ENCODE results near the gene ESYT3. TPM values are rescaled to one million over a fixed set of nuclear protein-coding genes. Genes with fewer than 3 reads are reported as not detected.

ESYT3 gene
- total and polyA plus RNA-seq, 9 of the 15 experiments (the other 6 are each of a cell fraction or from before 2014, with no cell fraction given), result not detected

- ATAC-seq (no peak), DNase-seq (ENCODE audit: extremely low read depth in 1 of 4, low spot score in 3 of 4) (no peak), FAIRE-seq (no peak)
- POLR2A ChIA-PET, result interaction anchor here (0.6 kb wide), 1 partner anchor 9 kb away, joined by 3 read pairs; the partner anchor contains the start of gene ESYT3
- no TSS peak for BruUV-seq (replicated peaks)
- Histone ChIP-seq H3K9me1 (ENCODE audit: control insufficient read depth, insufficient read depth, low read length) (no peaks in the 10 kb centered on the region), H3K9ac (ENCODE audit: insufficient read depth in 1 of 2, low read depth in 2 of 2, low read length in 2 of 2) (no peak overlapping the region), H2AFZ (ENCODE audit: low read depth, low read length) (no peak overlapping the region), H3K27ac (ENCODE audit: extremely low read depth, low read depth, low read length) (no peak overlapping the region), H3K79me2 (ENCODE audit: control insufficient read depth, insufficient read depth, low read length) (no peaks in the 10 kb centered on the region), H3K36me3 (ENCODE audit: control insufficient read depth, insufficient read depth, low read length) (no peaks in the 10 kb centered on the region), H3K4me1 (replicated peaks in 1 of 2; ENCODE audit: control insufficient read depth in 2 of 2, insufficient read depth in 2 of 2, low read length in 2 of 2) (peaks cover 0 to 10% of the 10 kb centered on the region in 2 experiments; a peak in 4 of 5 replicates), H3K9me3 (replicated peaks; ENCODE audit: control insufficient read depth, insufficient read depth, low read depth, low read length) (no peaks in the 10 kb centered on the region), H3K27me3 (ENCODE audit: control insufficient read depth in 2 of 2, insufficient read depth in 2 of 2, low read length in 2 of 2) (peaks cover 0 to 15% of the 10 kb centered on the region in 2 experiments; a peak in 2 of 5 replicates), H3K4me3 (no peak overlapping the region), H3K4me2 (ENCODE audit: insufficient read depth, low read length) (no peak overlapping the region), H4K20me1 (replicated peaks; ENCODE audit: control insufficient read depth, insufficient read depth, low read length) (no peaks in the 10 kb centered on the region; the same call in 1 of the 2 replicates)
- in situ Hi-C loops (cut with MboI) (no loop called here), intact Hi-C loops (cut with micrococcal nuclease) (no loop called here)
- 56% methylated on average over 12 of the region's 14 CpGs for WGBS (ENCODE audit: insufficient coverage, low coverage, missing lambda C conversion rate)
- TF ChIP-seq MBD2 (IDR thresholded peaks at IDR 0.05; ENCODE audit: borderline replicate concordance, low read depth) (no peak), E2F1 (CRISPR knock-in tag; IDR thresholded peaks at IDR 0.05) (no peak)
- CTCF ChIA-PET (ENCODE audit: low intra/inter-chr PET ratio), result no interaction called here
Measured at GRCh38 chr3:138443521-138444503, 9.4 kb downstream of the ESYT3 start.

All from K562 (cell line).